ENCODE results near the gene DACT3. TPM values are rescaled to one million over a fixed set of nuclear protein-coding genes. Genes with fewer than 3 reads are reported as not detected.
A peak's percentile ranks its signal among the peaks of the same experiment; 100 is the strongest.

Gene DACT3
- total and polyA plus RNA-seq, 4 donors: 0.32 to 1.4 (median 1.0) TPM

GRCh38 chr19:46606019-46606418 lies 55.0 kb downstream of the DACT3 start:
- Histone ChIP-seq H3K27ac (ENCODE audit: low read depth in 1 of 2, low read length in 2 of 2) (no peak overlapping the region), H3K4me1 (ENCODE audit: control insufficient read depth in 4 of 4, insufficient read depth in 4 of 4, low read length in 3 of 4) (peaks cover 12 to 47% (median 41%) of the 10 kb centered on the region in 4 donors), H3K36me3 (ENCODE audit: control insufficient read depth in 4 of 4, insufficient read depth in 3 of 4, low read depth in 1 of 4, low read length in 3 of 4) (peaks cover 13 to 32% (median 26%) of the 10 kb centered on the region in 4 donors), H3K9ac (ENCODE audit: low read depth in 1 of 2, low read length in 2 of 2) (no peak overlapping the region), H3K9me3 (ENCODE audit: control insufficient read depth in 4 of 4, low read length in 3 of 4) (no peaks in the 10 kb centered on the region), H3K27me3 (ENCODE audit: control insufficient read depth in 4 of 4, insufficient read depth in 4 of 4, low read length in 3 of 4) (no peaks in the 10 kb centered on the region), H3K4me3 (ENCODE audit: low read depth in 1 of 3, low read length in 3 of 3) (no peak overlapping the region)
- no peak for DNase-seq (ENCODE audit: low spot score)
- TF ChIP-seq RXRA (IDR thresholded peaks at IDR 0.05): no peak
- no peak for TF ChIP-seq GABPA (IDR thresholded peaks at IDR 0.05 in 1 of 2, conservative IDR thresholded peaks at IDR 0.05 in 1 of 2)
- TF ChIP-seq HNF4A (conservative IDR thresholded peaks at IDR 0.05): no peak
- no peak for TF ChIP-seq EGR1 (IDR thresholded peaks at IDR 0.05; ENCODE audit: low read depth in 2 of 2)
- TF ChIP-seq JUND (IDR thresholded peaks at IDR 0.05): no peak
- 91% methylated on average over 11 of the region's 11 CpGs for WGBS

- peaks cover 13 to 32% (median 25%) of the 10 kb centered on the region in 4 donors for H3K36me3 ChIP-seq (ENCODE audit: control insufficient read depth in 4 of 4, insufficient read depth in 3 of 4, low read depth in 1 of 4, low read length in 3 of 4)
These were observed 55.6 kb downstream of the DACT3 start for GRCh38 chr19:46605356-46605821.

DNA sequence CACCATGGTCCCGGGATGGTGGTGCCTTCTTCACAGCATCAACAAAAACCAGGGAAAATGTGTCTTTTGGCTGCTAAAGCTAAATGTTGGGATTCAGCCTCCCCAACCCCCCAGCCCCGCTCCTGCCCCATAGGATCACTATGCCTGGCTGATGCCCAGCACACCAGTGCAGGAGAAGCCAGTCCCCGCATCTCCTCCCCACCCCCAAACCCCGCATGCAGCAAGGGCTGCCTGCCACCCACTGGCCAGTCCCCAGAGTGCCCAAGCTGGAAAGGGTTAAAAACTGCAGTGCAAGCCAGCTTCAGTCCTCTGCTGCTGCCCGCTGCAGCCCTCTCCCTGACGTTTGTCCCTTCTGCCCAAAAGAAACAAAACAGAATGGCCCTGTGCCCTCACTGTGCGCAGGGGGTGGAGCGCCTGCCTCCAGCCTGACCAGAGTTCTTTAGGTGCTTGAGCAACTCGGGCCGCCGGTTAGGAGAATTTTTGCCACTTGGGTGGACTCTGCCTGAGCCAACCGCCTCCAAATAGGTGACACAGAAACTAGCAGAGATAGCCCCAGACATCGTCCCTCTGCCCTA lies 56.1 kb downstream of the DACT3 start:
- no peaks in the 10 kb centered on the region for H3K9me3 ChIP-seq (ENCODE audit: control insufficient read depth in 4 of 4, low read length in 3 of 4)
- TF ChIP-seq TAF1 (conservative IDR thresholded peaks at IDR 0.05): no peak
- TF ChIP-seq, protein P1, sequence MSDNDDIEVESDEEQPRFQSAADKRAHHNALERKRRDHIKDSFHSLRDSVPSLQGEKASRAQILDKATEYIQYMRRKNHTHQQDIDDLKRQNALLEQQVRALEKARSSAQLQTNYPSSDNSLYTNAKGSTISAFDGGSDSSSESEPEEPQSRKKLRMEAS (IDR thresholded peaks at IDR 0.05): no peak
- TF ChIP-seq NR2F2 (IDR thresholded peaks at IDR 0.05): no peak
- TF ChIP-seq FOXA2 (IDR thresholded peaks at IDR 0.05): no peak
- TF ChIP-seq SP1 (IDR thresholded peaks at IDR 0.05): peak; percentile 59
- TF ChIP-seq FOXA1 (IDR thresholded peaks at IDR 0.05): no peak
- no peak for TF ChIP-seq ATF3 (IDR thresholded peaks at IDR 0.05)
- peak in 1 of 2 donors; percentile 35 for TF ChIP-seq JUND (IDR thresholded peaks at IDR 0.05)
- no peak for TF ChIP-seq ZBTB33 (IDR thresholded peaks at IDR 0.05)
- TF ChIP-seq YY1 (IDR thresholded peaks at IDR 0.05): peak; percentile 67
- TF ChIP-seq HNF4A (conservative IDR thresholded peaks at IDR 0.05): peak; percentile 53 to 82
- no peak for TF ChIP-seq CTCF (IDR thresholded peaks at IDR 0.05; ENCODE audit: low read depth, low read length, missing input control)
- TF ChIP-seq, protein P2, sequence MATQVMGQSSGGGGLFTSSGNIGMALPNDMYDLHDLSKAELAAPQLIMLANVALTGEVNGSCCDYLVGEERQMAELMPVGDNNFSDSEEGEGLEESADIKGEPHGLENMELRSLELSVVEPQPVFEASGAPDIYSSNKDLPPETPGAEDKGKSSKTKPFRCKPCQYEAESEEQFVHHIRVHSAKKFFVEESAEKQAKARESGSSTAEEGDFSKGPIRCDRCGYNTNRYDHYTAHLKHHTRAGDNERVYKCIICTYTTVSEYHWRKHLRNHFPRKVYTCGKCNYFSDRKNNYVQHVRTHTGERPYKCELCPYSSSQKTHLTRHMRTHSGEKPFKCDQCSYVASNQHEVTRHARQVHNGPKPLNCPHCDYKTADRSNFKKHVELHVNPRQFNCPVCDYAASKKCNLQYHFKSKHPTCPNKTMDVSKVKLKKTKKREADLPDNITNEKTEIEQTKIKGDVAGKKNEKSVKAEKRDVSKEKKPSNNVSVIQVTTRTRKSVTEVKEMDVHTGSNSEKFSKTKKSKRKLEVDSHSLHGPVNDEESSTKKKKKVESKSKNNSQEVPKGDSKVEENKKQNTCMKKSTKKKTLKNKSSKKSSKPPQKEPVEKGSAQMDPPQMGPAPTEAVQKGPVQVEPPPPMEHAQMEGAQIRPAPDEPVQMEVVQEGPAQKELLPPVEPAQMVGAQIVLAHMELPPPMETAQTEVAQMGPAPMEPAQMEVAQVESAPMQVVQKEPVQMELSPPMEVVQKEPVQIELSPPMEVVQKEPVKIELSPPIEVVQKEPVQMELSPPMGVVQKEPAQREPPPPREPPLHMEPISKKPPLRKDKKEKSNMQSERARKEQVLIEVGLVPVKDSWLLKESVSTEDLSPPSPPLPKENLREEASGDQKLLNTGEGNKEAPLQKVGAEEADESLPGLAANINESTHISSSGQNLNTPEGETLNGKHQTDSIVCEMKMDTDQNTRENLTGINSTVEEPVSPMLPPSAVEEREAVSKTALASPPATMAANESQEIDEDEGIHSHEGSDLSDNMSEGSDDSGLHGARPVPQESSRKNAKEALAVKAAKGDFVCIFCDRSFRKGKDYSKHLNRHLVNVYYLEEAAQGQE (IDR thresholded peaks at IDR 0.05): peak; percentile 68
- TF ChIP-seq RAD21 (IDR thresholded peaks at IDR 0.05): no peak
- no peak for TF ChIP-seq EGR1 (IDR thresholded peaks at IDR 0.05; ENCODE audit: low read depth in 2 of 2)
- TF ChIP-seq GABPA (IDR thresholded peaks at IDR 0.05 in 1 of 2, conservative IDR thresholded peaks at IDR 0.05 in 1 of 2): no peak
- peak in 1 of 2 donors; percentile 58 for TF ChIP-seq RXRA (IDR thresholded peaks at IDR 0.05)
- no peak for TF ChIP-seq HNF4G (IDR thresholded peaks at IDR 0.05)
- peaks cover 12 to 51% (median 43%) of the 10 kb centered on the region in 4 donors for H3K4me1 ChIP-seq (ENCODE audit: control insufficient read depth in 4 of 4, insufficient read depth in 4 of 4, low read length in 3 of 4)
- peak overlapping the region; percentile 61 to 68 for H3K27ac ChIP-seq (ENCODE audit: low read depth in 1 of 2, low read length in 2 of 2)
- no peak for DNase-seq (ENCODE audit: low spot score)
- peak overlapping the region in 2 of 3 donors; percentile 2 to 21 for H3K4me3 ChIP-seq (ENCODE audit: low read depth in 1 of 3, low read length in 3 of 3)
- H3K27me3 ChIP-seq (ENCODE audit: control insufficient read depth in 4 of 4, insufficient read depth in 4 of 4, low read length in 3 of 4): no peaks in the 10 kb centered on the region
- H3K36me3 ChIP-seq (ENCODE audit: control insufficient read depth in 4 of 4, insufficient read depth in 3 of 4, low read depth in 1 of 4, low read length in 3 of 4): peaks cover 13 to 29% (median 23%) of the 10 kb centered on the region in 4 donors
- 33% methylated on average over 13 of the region's 13 CpGs for WGBS
- no peak overlapping the region for H3K9ac ChIP-seq (ENCODE audit: low read depth in 1 of 2, low read length in 2 of 2)

More at GRCh38 chr19:46605356-46605821, 55.6 kb downstream of the DACT3 start:
- Histone ChIP-seq H3K27me3 (ENCODE audit: control insufficient read depth in 4 of 4, insufficient read depth in 4 of 4, low read length in 3 of 4) (no peaks in the 10 kb centered on the region), H3K9ac (ENCODE audit: low read depth in 1 of 2, low read length in 2 of 2) (peak overlapping the region in 1 of 2 donors; percentile 10), H3K27ac (ENCODE audit: low read depth in 1 of 2, low read length in 2 of 2) (peak overlapping the region; percentile 61 to 68), H3K9me3 (ENCODE audit: control insufficient read depth in 4 of 4, low read length in 3 of 4) (no peaks in the 10 kb centered on the region), H3K4me3 (ENCODE audit: low read depth in 1 of 3, low read length in 3 of 3) (peak overlapping the region in 2 of 3 donors; percentile 2 to 21), H3K4me1 (ENCODE audit: control insufficient read depth in 4 of 4, insufficient read depth in 4 of 4, low read length in 3 of 4) (peaks cover 12 to 47% (median 41%) of the 10 kb centered on the region in 4 donors)
- WGBS: 76% methylated on average over 16 of the region's 16 CpGs
- DNase-seq (ENCODE audit: low spot score): no peak
- no peak for TF ChIP-seq YY1 (IDR thresholded peaks at IDR 0.05)
- TF ChIP-seq RAD21 (IDR thresholded peaks at IDR 0.05): no peak
- TF ChIP-seq RXRA (IDR thresholded peaks at IDR 0.05): no peak
- TF ChIP-seq JUND (IDR thresholded peaks at IDR 0.05): no peak
